CD14-positive monocyte (primary cell): ENCODE data around the gene HES6. TPM values are rescaled to one million over a fixed set of nuclear protein-coding genes. Genes with fewer than 3 reads are reported as not detected.

Experiments
- DNase-seq, 3 donors: peaks; one replicate each; pipeline ENCODE4 v3.0.0-alpha.2; 2011 to 2022
- H2AFZ ChIP-seq: 2 replicates; pipeline ENCODE4 v1.6.0; 2012; ENCODE audit warnings: mild to moderate bottlenecking, low read depth, low read length, inconsistent platforms; ENCODE audit not compliant: insufficient read depth, poor library complexity, severe bottlenecking
- H3K27ac ChIP-seq, 2 donors: 1 replicate in 1 of 2; 2 replicates in 1 of 2; pipeline ENCODE4 v1.5.1; 2012 to 2013; ENCODE audit warnings: low read length in 2 of 2, control low read depth in 1 of 2, inconsistent platforms in 1 of 2, low read depth in 1 of 2, mild to moderate bottlenecking in 1 of 2
- H3K27me3 ChIP-seq, 2 donors: one replicate each; pipeline versions ENCODE4 v1.6.0 to v1.6.1; 2011 to 2013; ENCODE audit warnings: low read length in 2 of 2; ENCODE audit not compliant: control insufficient read depth in 2 of 2, insufficient read depth in 2 of 2
- H3K36me3 ChIP-seq, 2 donors: replicated peaks in 1 of 2; 1 replicate in 1 of 2; 2 replicates in 1 of 2; pipeline versions ENCODE4 v1.5.1 to v1.6.1; 2012 to 2013; ENCODE audit warnings: low read length in 2 of 2, control low read depth in 1 of 2, inconsistent platforms in 1 of 2, mild to moderate bottlenecking in 1 of 2; ENCODE audit not compliant: insufficient read depth in 2 of 2, control insufficient read depth in 1 of 2
- H3K4me1 ChIP-seq, 2 donors: 1 replicate in 1 of 2; 2 replicates in 1 of 2; pipeline versions ENCODE4 v1.5.1 to v1.6.1; 2012 to 2013; ENCODE audit warnings: low read length in 2 of 2, control low read depth in 1 of 2, inconsistent platforms in 1 of 2, mild to moderate bottlenecking in 1 of 2, moderate library complexity in 1 of 2; ENCODE audit not compliant: insufficient read depth in 2 of 2, control insufficient read depth in 1 of 2
- H3K4me2 ChIP-seq: replicated peaks from 2 replicates; pipeline ENCODE3; 2012; ENCODE audit warnings: low read length, moderate library complexity, mild to moderate bottlenecking; ENCODE audit not compliant: poor library complexity, severe bottlenecking; ENCODE audit errors: extremely low read depth
- H3K4me3 ChIP-seq, 3 experiments: fragments of 200-600 bp in 1 of 3; sonication (generic) in 1 of 3; replicated peaks in 1 of 3; 1 replicate in 2 of 3; 2 replicates in 1 of 3; pipeline ENCODE4 v1.5.1; 2011 to 2013; ENCODE audit warnings: low read length in 3 of 3, mild to moderate bottlenecking in 3 of 3, control low read depth in 2 of 3, low read depth in 2 of 3, inconsistent platforms in 1 of 3, moderate library complexity in 1 of 3
- H3K79me2 ChIP-seq: 2 replicates; pipeline ENCODE4 v1.6.0; 2012; ENCODE audit warnings: mild to moderate bottlenecking, control low read depth, inconsistent platforms, low read length, moderate library complexity; ENCODE audit not compliant: insufficient read depth
- H3K9ac ChIP-seq: 2 replicates; pipeline ENCODE4 v1.6.0; 2017; ENCODE audit warnings: low read length, mild to moderate bottlenecking; ENCODE audit not compliant: insufficient read depth, poor library complexity, severe bottlenecking
- H3K9me3 ChIP-seq, 2 donors: replicated peaks in 1 of 2; 1 replicate in 1 of 2; 2 replicates in 1 of 2; pipeline versions ENCODE4 v1.5.1 to v1.6.1; 2012 to 2013; ENCODE audit warnings: low read length in 2 of 2, control low read depth in 1 of 2; ENCODE audit not compliant: control insufficient read depth in 1 of 2, insufficient read depth in 1 of 2
- H4K20me1 ChIP-seq: 2 replicates; pipeline ENCODE4 v1.6.0; 2012; ENCODE audit warnings: mild to moderate bottlenecking, low read length, control low read depth, moderate library complexity; ENCODE audit not compliant: insufficient read depth
- H3K27ac Mint-ChIP-seq, 7 donors: one replicate each; pipeline ENCODE4 v1.8.0; 2020; ENCODE audit warnings: mild to moderate bottlenecking in 7 of 7, mixed read lengths in 7 of 7, moderate library complexity in 6 of 7, inconsistent platforms in 2 of 7
- H3K27me3 Mint-ChIP-seq, 3 donors: one replicate each; pipeline ENCODE4 v1.8.0; 2021 to 2022; ENCODE audit warnings: low read depth in 3 of 3, mild to moderate bottlenecking in 3 of 3, mixed read lengths in 3 of 3, moderate library complexity in 3 of 3, inconsistent platforms in 1 of 3
- H3K36me3 Mint-ChIP-seq, 2 donors: one replicate each; pipeline ENCODE4 v1.8.0; 2020; ENCODE audit warnings: mixed read lengths in 2 of 2, inconsistent platforms in 1 of 2, mild to moderate bottlenecking in 1 of 2
- H3K4me1 Mint-ChIP-seq: one replicate; pipeline ENCODE4 v1.8.0; 2020; ENCODE audit warnings: mild to moderate bottlenecking, mixed read lengths
- H3K4me3 Mint-ChIP-seq, 2 donors: one replicate each; pipeline ENCODE4 v1.8.0; 2020; ENCODE audit warnings: mild to moderate bottlenecking in 2 of 2, mixed read lengths in 2 of 2, moderate library complexity in 1 of 2
- H3K9me3 Mint-ChIP-seq, 7 donors: one replicate each; pipeline ENCODE4 v1.8.0; 2020 to 2022; ENCODE audit warnings: mixed read lengths in 7 of 7, mild to moderate bottlenecking in 6 of 7, moderate library complexity in 6 of 7, inconsistent platforms in 2 of 7
- CTCF ChIP-seq: fragments of 200-600 bp; IDR thresholded peaks from one replicate; pipeline ENCODE4 v1.8.0; 2022; ENCODE audit warnings: antibody characterized with exemption, mild to moderate bottlenecking
- WGBS: methylation state at CpG from one replicate; pipeline ENCODE4 v1.1.5; 2013; ENCODE audit warnings: missing lambda C conversion rate; ENCODE audit not compliant: insufficient coverage; 5-methylcytosine and 5-hydroxymethylcytosine counted together
- intact Hi-C, 2 donors: fragments of 100-400 bp; cut with micrococcal nuclease; formaldehyde crosslinking; loops; one replicate each; pipeline versions ENCODE4 v1.15.0 to v1.15.1; 2023
- polyA plus RNA-seq, 3 donors: library from polyadenylated mRNA; depleted of rRNA in 1 of 3; unstranded in 2 of 3; stranded (reverse) in 1 of 3; fragments of 300-500 nt in 2 of 3; fragments of >200 nt in 1 of 3; fragmentation: Illumina TruSeq in 2 of 3; gene quantifications; 1 replicate in 2 of 3; 2 replicates in 1 of 3; pipeline ENCODE4 v1.2.3, GENCODE V29; 2012 to 2021

The HES6 gene
- polyA plus RNA-seq, 3 donors: 2.1 to 4.0 (median 2.8) TPM

- Histone ChIP-seq H3K79me2 (no peaks in the 10 kb centered on the region), H4K20me1 (no peaks in the 10 kb centered on the region), H2AFZ (no peak overlapping the region), H3K4me2 (no peak overlapping the region), H3K27ac (no peak overlapping the region), H3K27me3 (no peaks in the 10 kb centered on the region), H3K9ac (no peak overlapping the region), H3K9me3 (no peaks in the 10 kb centered on the region), H3K36me3 (peaks cover 62 to 81% of the 10 kb centered on the region in 2 donors), H3K4me1 (peaks cover 14 to 16% of the 10 kb centered on the region in 2 donors), H3K4me3 (no peak overlapping the region)
- TF ChIP-seq CTCF: no peak
- Mint-ChIP-seq H3K27me3 (no peaks in the 10 kb centered on the region), H3K4me1 (peaks cover 19% of the 10 kb centered on the region), H3K27ac (no peak overlapping the region), H3K9me3 (peaks cover 0 to 3% (median 0%) of the 10 kb centered on the region in 7 donors), H3K36me3 (peaks cover 68 to 77% of the 10 kb centered on the region in 2 donors), H3K4me3 (no peak overlapping the region)
- WGBS: 100% methylated on average over 1 of the region's 1 CpG
- intact Hi-C loops: no loop called here
- no peak for DNase-seq
Measured at GRCh38 chr2:238267341-238267710, 27.5 kb upstream of the HES6 start.

GRCh38 chr2:238265605-238266004, 25.8 kb upstream of the HES6 start:
- no peaks in the 10 kb centered on the region for H3K27me3 ChIP-seq
- no peak overlapping the region for H3K4me3 ChIP-seq
- H3K4me2 ChIP-seq: no peak overlapping the region
- H2AFZ ChIP-seq: no peak overlapping the region
- Mint-ChIP-seq H3K27ac (no peak overlapping the region), H3K4me1 (peaks cover 19% of the 10 kb centered on the region), H3K4me3 (no peak overlapping the region), H3K36me3 (peaks cover 62 to 76% of the 10 kb centered on the region in 2 donors), H3K9me3 (peaks cover 0 to 3% (median 0%) of the 10 kb centered on the region in 7 donors), H3K27me3 (no peaks in the 10 kb centered on the region)
- H3K79me2 ChIP-seq: no peaks in the 10 kb centered on the region
- DNase-seq: no peak
- H4K20me1 ChIP-seq: no peaks in the 10 kb centered on the region
- WGBS: 97% methylated on average over 9 of the region's 11 CpGs
- TF ChIP-seq CTCF: no peak
- intact Hi-C loops: no loop called here
- peaks cover 64 to 81% of the 10 kb centered on the region in 2 donors for H3K36me3 ChIP-seq
- H3K9me3 ChIP-seq: no peaks in the 10 kb centered on the region
- peaks cover 14 to 16% of the 10 kb centered on the region in 2 donors for H3K4me1 ChIP-seq
- no peak overlapping the region for H3K27ac ChIP-seq
- H3K9ac ChIP-seq: no peak overlapping the region
